ENCODE measurements around the gene LRRC4C.

The LRRC4C gene

DNA sequence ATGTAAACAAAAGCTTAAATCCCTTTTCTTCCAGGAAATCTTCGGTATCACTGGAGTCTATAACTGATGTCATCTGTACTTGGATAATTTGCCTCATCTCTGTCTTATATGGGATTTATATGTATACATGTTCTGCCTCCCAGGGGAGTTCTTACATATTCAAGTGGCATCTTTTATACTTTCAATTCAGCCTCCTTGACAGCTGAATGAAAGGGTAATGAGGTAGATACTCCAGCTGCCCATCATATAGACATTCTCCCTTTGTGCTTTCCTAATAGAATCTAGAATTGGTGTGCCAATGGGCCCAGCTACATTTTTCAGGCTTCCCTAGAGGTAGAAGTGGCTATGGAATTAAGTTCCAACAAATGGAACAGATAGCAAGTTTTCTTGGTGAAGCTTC lies 223.8 kb downstream of the LRRC4C start:
- H3K27ac ChIP-seq = no peak overlapping the region
- ChIA-PET CTCF (no interaction called here), POLR2A (ENCODE audit: low non-redundant PET) (no interaction called here)
- TF ChIP-seq, protein P1, sequence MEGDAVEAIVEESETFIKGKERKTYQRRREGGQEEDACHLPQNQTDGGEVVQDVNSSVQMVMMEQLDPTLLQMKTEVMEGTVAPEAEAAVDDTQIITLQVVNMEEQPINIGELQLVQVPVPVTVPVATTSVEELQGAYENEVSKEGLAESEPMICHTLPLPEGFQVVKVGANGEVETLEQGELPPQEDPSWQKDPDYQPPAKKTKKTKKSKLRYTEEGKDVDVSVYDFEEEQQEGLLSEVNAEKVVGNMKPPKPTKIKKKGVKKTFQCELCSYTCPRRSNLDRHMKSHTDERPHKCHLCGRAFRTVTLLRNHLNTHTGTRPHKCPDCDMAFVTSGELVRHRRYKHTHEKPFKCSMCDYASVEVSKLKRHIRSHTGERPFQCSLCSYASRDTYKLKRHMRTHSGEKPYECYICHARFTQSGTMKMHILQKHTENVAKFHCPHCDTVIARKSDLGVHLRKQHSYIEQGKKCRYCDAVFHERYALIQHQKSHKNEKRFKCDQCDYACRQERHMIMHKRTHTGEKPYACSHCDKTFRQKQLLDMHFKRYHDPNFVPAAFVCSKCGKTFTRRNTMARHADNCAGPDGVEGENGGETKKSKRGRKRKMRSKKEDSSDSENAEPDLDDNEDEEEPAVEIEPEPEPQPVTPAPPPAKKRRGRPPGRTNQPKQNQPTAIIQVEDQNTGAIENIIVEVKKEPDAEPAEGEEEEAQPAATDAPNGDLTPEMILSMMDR (conservative IDR thresholded peaks at IDR 0.05; ENCODE audit: low read depth) = no peak
- DNase-seq (ENCODE audit: low spot score) = no peak

- DNase-seq (ENCODE audit: low spot score) = no peak
- ChIA-PET POLR2A (ENCODE audit: low non-redundant PET) (no interaction called here), CTCF (no interaction called here)
- TF ChIP-seq, protein P1 (conservative IDR thresholded peaks at IDR 0.05; ENCODE audit: low read depth) = no peak
- H3K27ac ChIP-seq = no peak overlapping the region
These were observed 233.4 kb downstream of the LRRC4C start for GRCh38 chr11:41225856-41226633.

DNA sequence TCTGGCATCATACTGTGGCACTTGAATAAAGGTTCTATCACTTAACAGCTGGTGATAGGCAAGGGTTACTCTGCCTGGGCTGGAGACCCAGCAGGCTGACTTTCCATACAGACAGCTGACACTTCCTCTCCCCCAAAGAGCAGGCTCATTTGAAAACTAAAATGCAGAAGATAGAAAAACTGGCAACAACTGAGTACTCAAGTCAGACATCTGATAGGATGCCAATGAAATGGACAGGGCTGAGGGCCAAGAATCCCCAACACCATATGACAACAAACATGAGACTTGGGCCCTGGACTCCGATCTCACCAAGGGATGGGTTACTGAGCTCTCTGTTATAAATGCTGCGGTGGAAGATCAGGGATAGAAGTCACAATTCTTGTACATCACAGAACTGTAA lies 237.2 kb downstream of the LRRC4C start:
- no peak for DNase-seq (ENCODE audit: low spot score)
- POLR2A ChIA-PET (ENCODE audit: low non-redundant PET) = no interaction called here
- TF ChIP-seq, protein P1 (conservative IDR thresholded peaks at IDR 0.05; ENCODE audit: low read depth) = no peak
- CTCF ChIA-PET = interaction anchor here (0.6 kb wide), 1 partner anchor 32 kb away, joined by 3 read pairs; no protein-coding TSS in a partner anchor
- no peak overlapping the region for H3K27ac ChIP-seq

DNA sequence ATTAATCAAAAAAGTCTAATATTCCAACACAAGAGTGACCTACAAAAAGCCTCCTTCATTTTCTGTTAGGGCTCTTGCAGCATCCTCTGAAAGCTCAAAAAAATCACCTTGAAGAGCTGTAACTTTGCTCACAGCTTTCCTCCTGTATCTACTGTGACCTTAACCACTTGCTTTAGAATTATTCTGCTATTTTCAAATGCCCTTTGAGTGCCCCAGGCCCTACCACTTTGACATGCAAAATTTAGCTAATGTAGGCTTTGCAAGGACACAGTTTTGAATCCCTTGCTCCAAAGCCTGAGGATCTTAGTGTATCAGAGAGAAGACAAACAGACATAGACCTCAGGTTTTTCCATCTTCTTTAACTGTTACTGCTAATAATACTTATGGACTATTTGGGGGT lies 253.1 kb downstream of the LRRC4C start:
- POLR2A ChIA-PET (ENCODE audit: low non-redundant PET) = no interaction called here
- TF ChIP-seq, protein P1 (conservative IDR thresholded peaks at IDR 0.05; ENCODE audit: low read depth) = no peak
- no peak for DNase-seq (ENCODE audit: low spot score)
- H3K27ac ChIP-seq = no peak overlapping the region
- CTCF ChIA-PET = no interaction called here

GRCh38 chr11:41201156-41201555 lies 258.3 kb downstream of the LRRC4C start:
- CTCF ChIA-PET = interaction anchor here (0.6 to 1.0 kb wide), 8 partner anchors 36 to 906 kb away, joined by 3 to 5 read pairs (median 4); no protein-coding TSS in a partner anchor
- TF ChIP-seq, protein P1 (conservative IDR thresholded peaks at IDR 0.05; ENCODE audit: low read depth) = peak; percentile 47
- H3K27ac ChIP-seq = no peak overlapping the region
- POLR2A ChIA-PET (ENCODE audit: low non-redundant PET) = no interaction called here
- DNase-seq (ENCODE audit: low spot score) = peak; percentile 29

GRCh38 chr11:41190437-41191082 lies 268.9 kb downstream of the LRRC4C start:
- CTCF ChIA-PET = interaction anchor here (0.6 kb wide), 1 partner anchor 440 kb away, joined by 4 read pairs; no protein-coding TSS in a partner anchor
- TF ChIP-seq, protein P1 (conservative IDR thresholded peaks at IDR 0.05; ENCODE audit: low read depth) = no peak
- DNase-seq (ENCODE audit: low spot score) = no peak
- POLR2A ChIA-PET (ENCODE audit: low non-redundant PET) = no interaction called here
- H3K27ac ChIP-seq = no peak overlapping the region
